Measurements from ENCODE around the gene SLC27A6.

The SLC27A6 gene

DNA sequence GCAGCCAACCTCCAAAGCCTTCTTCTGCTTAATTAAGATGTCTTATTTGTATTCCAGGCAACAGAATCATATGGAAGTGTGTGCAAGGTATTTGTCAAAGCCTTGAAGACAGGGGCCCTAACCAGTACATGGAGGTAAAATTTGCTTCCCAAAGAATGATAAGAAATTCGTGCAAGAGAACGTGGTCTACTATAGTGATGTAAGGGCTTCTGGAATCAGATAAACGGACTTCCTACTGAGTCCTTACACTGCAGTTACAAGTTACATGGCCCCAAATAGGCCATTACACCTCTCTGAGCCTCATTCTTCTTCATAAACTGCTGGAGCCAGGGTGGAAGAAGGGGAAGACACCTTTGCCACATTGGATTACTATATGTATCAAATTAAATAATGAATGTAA, 113.4 kb downstream of the SLC27A6 start:
- Histone ChIP-seq H3K23ac (ENCODE audit: low read depth, low read length, poor library complexity) (no peak overlapping the region), H2BK120ac (ENCODE audit: low read depth, low read length) (no peak overlapping the region), H2BK12ac (ENCODE audit: low read length) (no peak overlapping the region), H2AFZ (ENCODE audit: low read length) (no peak overlapping the region), H4K91ac (ENCODE audit: low read depth, low read length, poor library complexity) (no peak overlapping the region), H3K4me3 (ENCODE audit: low read length in 2 of 2) (no peak overlapping the region), H3K4me2 (ENCODE audit: insufficient read depth, low read length, poor library complexity, severe bottlenecking) (no peak overlapping the region), H3K27ac (replicated peaks; ENCODE audit: low read length) (no peak overlapping the region), H3K18ac (ENCODE audit: low read length) (no peak overlapping the region), H3K79me1 (ENCODE audit: low read depth, low read length) (no peaks in the 10 kb centered on the region), H3K27me3 (ENCODE audit: control insufficient read depth in 3 of 3, insufficient read depth in 3 of 3, low read depth in 1 of 3, low read length in 3 of 3) (no peaks in the 10 kb centered on the region), H3K9ac (ENCODE audit: low read depth, low read length, poor library complexity) (no peak overlapping the region), H2BK15ac (ENCODE audit: low read length) (no peak overlapping the region), H3K4ac (ENCODE audit: low read length) (no peak overlapping the region), H2BK5ac (ENCODE audit: low read length) (no peak overlapping the region), H3K14ac (ENCODE audit: low read length) (no peak overlapping the region), H2AK5ac (ENCODE audit: low read depth, low read length) (no peak overlapping the region), H4K8ac (ENCODE audit: low read depth, low read length) (no peak overlapping the region), H3K9me3 (replicated peaks in 1 of 2; ENCODE audit: control insufficient read depth in 2 of 2, insufficient read depth in 1 of 2, low read depth in 1 of 2, low read length in 2 of 2) (no peaks in the 10 kb centered on the region), H3K4me1 (ENCODE audit: control insufficient read depth in 2 of 2, insufficient read depth in 1 of 2, low read depth in 1 of 2, low read length in 2 of 2) (no peaks in the 10 kb centered on the region), H3K36me3 (replicated peaks in 1 of 2; ENCODE audit: control insufficient read depth in 2 of 2, insufficient read depth in 2 of 2, low read length in 2 of 2) (no peaks in the 10 kb centered on the region)
- DNase-seq (ENCODE audit: low spot score): no peak
- WGBS, 2 donors (ENCODE audit: extremely low coverage in 2 of 2, insufficient read length in 2 of 2, insufficient replicate concordance in 1 of 2): no CpG with 5 or more reads among the region's 3 CpGs

DNA sequence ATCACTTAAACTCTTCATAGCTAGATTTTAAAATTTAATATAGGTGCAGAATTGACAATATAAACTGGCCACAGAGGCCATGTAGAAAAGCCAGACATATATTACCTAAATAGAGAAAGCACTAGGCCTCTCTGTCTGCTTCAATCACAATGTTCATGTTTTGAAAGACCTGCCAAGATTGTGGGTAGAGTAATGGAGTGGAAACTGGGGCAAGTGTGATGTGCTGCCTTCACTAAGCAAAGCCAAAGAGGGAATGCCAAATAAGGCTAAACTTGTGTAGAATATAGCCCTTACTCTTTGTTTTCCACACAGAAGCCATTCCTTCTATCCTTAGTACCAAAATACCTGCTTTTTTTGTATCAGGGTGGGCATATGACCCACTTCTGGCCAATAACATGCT, 114.2 kb downstream of the SLC27A6 start:
- H3K23ac ChIP-seq (ENCODE audit: low read depth, low read length, poor library complexity): no peak overlapping the region
- no peak overlapping the region for H2AK5ac ChIP-seq (ENCODE audit: low read depth, low read length)
- H3K4me2 ChIP-seq (ENCODE audit: insufficient read depth, low read length, poor library complexity, severe bottlenecking): no peak overlapping the region
- H2BK12ac ChIP-seq (ENCODE audit: low read length): no peak overlapping the region
- no peak overlapping the region for H3K27ac ChIP-seq (replicated peaks; ENCODE audit: low read length)
- H3K9me3 ChIP-seq (replicated peaks in 1 of 2; ENCODE audit: control insufficient read depth in 2 of 2, insufficient read depth in 1 of 2, low read depth in 1 of 2, low read length in 2 of 2): no peaks in the 10 kb centered on the region
- no peaks in the 10 kb centered on the region for H3K36me3 ChIP-seq (replicated peaks in 1 of 2; ENCODE audit: control insufficient read depth in 2 of 2, insufficient read depth in 2 of 2, low read length in 2 of 2)
- H3K4ac ChIP-seq (ENCODE audit: low read length): no peak overlapping the region
- H2BK15ac ChIP-seq (ENCODE audit: low read length): no peak overlapping the region
- H3K79me1 ChIP-seq (ENCODE audit: low read depth, low read length): no peaks in the 10 kb centered on the region
- H3K27me3 ChIP-seq (ENCODE audit: control insufficient read depth in 3 of 3, insufficient read depth in 3 of 3, low read depth in 1 of 3, low read length in 3 of 3): no peaks in the 10 kb centered on the region
- DNase-seq (ENCODE audit: low spot score): no peak
- H3K4me1 ChIP-seq (ENCODE audit: control insufficient read depth in 2 of 2, insufficient read depth in 1 of 2, low read depth in 1 of 2, low read length in 2 of 2): no peaks in the 10 kb centered on the region
- H4K8ac ChIP-seq (ENCODE audit: low read depth, low read length): no peak overlapping the region
- H3K9ac ChIP-seq (ENCODE audit: low read depth, low read length, poor library complexity): no peak overlapping the region
- no peak overlapping the region for H2BK5ac ChIP-seq (ENCODE audit: low read length)
- no peak overlapping the region for H4K91ac ChIP-seq (ENCODE audit: low read depth, low read length, poor library complexity)
- no peak overlapping the region for H3K4me3 ChIP-seq (ENCODE audit: low read length in 2 of 2)
- no peak overlapping the region for H2BK120ac ChIP-seq (ENCODE audit: low read depth, low read length)
- H2AFZ ChIP-seq (ENCODE audit: low read length): no peak overlapping the region
- H3K18ac ChIP-seq (ENCODE audit: low read length): no peak overlapping the region
- no peak overlapping the region for H3K14ac ChIP-seq (ENCODE audit: low read length)

DNA sequence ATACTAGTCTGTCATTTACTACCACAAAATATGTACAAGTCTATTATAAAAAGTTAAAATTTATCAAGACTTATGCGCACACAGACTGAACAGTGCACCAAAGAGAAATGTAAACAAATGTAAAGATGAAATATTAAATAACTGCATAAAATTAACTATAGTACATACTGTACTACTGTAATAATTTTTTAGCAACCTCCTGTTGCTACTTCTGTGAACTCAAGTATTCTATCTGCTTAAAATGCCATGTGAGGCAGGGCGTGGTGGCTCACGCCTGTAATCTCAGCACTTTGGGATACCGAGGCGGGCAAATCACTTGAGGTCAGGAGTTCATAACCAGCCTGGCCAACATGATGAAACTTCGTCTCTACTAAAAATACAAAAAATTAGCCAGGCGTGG, 115.5 kb downstream of the SLC27A6 start:
- H3K9me3 ChIP-seq (replicated peaks in 1 of 2; ENCODE audit: control insufficient read depth in 2 of 2, insufficient read depth in 1 of 2, low read depth in 1 of 2, low read length in 2 of 2): no peaks in the 10 kb centered on the region
- H3K14ac ChIP-seq (ENCODE audit: low read length): no peak overlapping the region

DNA sequence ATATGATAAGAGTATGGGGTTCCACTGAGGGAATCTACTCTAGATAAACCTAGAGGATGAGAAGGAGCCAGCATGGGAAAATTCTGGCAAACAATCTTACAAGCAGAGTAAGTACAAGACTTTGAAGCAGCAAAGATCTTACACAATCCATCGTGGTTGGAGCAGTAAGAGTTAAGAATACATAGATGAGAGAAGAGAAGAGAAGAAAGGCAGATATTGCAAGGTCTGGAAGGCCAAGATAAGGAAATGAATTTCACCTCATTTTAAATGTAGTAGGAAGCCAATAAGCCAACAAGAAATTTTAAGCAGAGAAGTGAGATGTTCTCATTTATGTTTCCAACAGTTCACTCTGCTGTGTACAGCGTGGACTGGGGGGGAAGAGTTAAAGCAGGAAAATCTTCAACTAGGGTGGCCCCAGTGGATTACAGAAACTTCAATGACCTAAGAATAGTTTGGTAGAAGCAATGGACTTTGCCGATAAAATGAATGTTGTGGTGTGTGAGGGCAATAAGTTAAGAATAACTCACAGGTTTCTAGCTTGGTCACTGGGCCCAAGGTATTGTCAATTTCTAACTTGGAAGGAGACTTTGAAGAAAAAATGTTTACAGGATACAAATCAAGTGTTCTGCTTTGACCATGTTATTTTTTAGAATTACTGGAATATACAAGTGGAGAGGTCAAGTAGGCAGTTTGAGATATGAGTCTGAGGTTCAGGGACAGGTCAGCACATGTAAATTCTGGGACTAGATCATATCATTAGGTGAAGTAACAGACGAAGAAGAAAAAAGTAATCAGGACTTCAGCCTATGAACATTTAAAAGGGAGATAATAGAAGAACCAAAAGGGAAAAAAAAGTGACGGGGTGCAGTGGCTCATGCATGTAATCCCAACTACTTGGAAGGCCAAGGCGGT, 117.2 kb downstream of the SLC27A6 start:
- no peak overlapping the region for H2BK15ac ChIP-seq (ENCODE audit: low read length)
- H3K4me3 ChIP-seq (ENCODE audit: low read length in 2 of 2): no peak overlapping the region
- no peaks in the 10 kb centered on the region for H3K36me3 ChIP-seq (replicated peaks in 1 of 2; ENCODE audit: control insufficient read depth in 2 of 2, insufficient read depth in 2 of 2, low read length in 2 of 2)
- no peak overlapping the region for H3K4ac ChIP-seq (ENCODE audit: low read length)
- no peak overlapping the region for H4K91ac ChIP-seq (ENCODE audit: low read depth, low read length, poor library complexity)
- no peaks in the 10 kb centered on the region for H3K4me1 ChIP-seq (ENCODE audit: control insufficient read depth in 2 of 2, insufficient read depth in 1 of 2, low read depth in 1 of 2, low read length in 2 of 2)
- H3K9me3 ChIP-seq (replicated peaks in 1 of 2; ENCODE audit: control insufficient read depth in 2 of 2, insufficient read depth in 1 of 2, low read depth in 1 of 2, low read length in 2 of 2): no peaks in the 10 kb centered on the region
- H3K79me1 ChIP-seq (ENCODE audit: low read depth, low read length): no peaks in the 10 kb centered on the region
- WGBS, 2 donors (ENCODE audit: extremely low coverage in 2 of 2, insufficient read length in 2 of 2, insufficient replicate concordance in 1 of 2): no CpG with 5 or more reads among the region's 6 CpGs
- H2BK5ac ChIP-seq (ENCODE audit: low read length): no peak overlapping the region
- no peak overlapping the region for H3K23ac ChIP-seq (ENCODE audit: low read depth, low read length, poor library complexity)
- no peak for DNase-seq (ENCODE audit: low spot score)
- H3K9ac ChIP-seq (ENCODE audit: low read depth, low read length, poor library complexity): no peak overlapping the region
- no peak overlapping the region for H2BK120ac ChIP-seq (ENCODE audit: low read depth, low read length)
- peaks cover 0 to 9% (median 0%) of the 10 kb centered on the region in 3 experiments for H3K27me3 ChIP-seq (ENCODE audit: control insufficient read depth in 3 of 3, insufficient read depth in 3 of 3, low read depth in 1 of 3, low read length in 3 of 3)
- H2AFZ ChIP-seq (ENCODE audit: low read length): no peak overlapping the region
- no peak overlapping the region for H3K14ac ChIP-seq (ENCODE audit: low read length)
- no peak overlapping the region for H3K4me2 ChIP-seq (ENCODE audit: insufficient read depth, low read length, poor library complexity, severe bottlenecking)
- no peak overlapping the region for H2BK12ac ChIP-seq (ENCODE audit: low read length)
- no peak overlapping the region for H3K27ac ChIP-seq (replicated peaks; ENCODE audit: low read length)
- H2AK5ac ChIP-seq (ENCODE audit: low read depth, low read length): no peak overlapping the region
- no peak overlapping the region for H4K8ac ChIP-seq (ENCODE audit: low read depth, low read length)
- no peak overlapping the region for H3K18ac ChIP-seq (ENCODE audit: low read length)

More for the DNA sequence above, 115.5 kb downstream of the SLC27A6 start:
- Histone ChIP-seq H2AFZ (ENCODE audit: low read length) (no peak overlapping the region), H2BK15ac (ENCODE audit: low read length) (no peak overlapping the region), H3K79me1 (ENCODE audit: low read depth, low read length) (no peaks in the 10 kb centered on the region), H3K27ac (replicated peaks; ENCODE audit: low read length) (no peak overlapping the region), H4K91ac (ENCODE audit: low read depth, low read length, poor library complexity) (no peak overlapping the region), H2BK5ac (ENCODE audit: low read length) (no peak overlapping the region), H4K8ac (ENCODE audit: low read depth, low read length) (no peak overlapping the region), H3K4me1 (ENCODE audit: control insufficient read depth in 2 of 2, insufficient read depth in 1 of 2, low read depth in 1 of 2, low read length in 2 of 2) (no peaks in the 10 kb centered on the region), H3K23ac (ENCODE audit: low read depth, low read length, poor library complexity) (no peak overlapping the region), H2BK120ac (ENCODE audit: low read depth, low read length) (no peak overlapping the region), H2BK12ac (ENCODE audit: low read length) (no peak overlapping the region), H3K4me2 (ENCODE audit: insufficient read depth, low read length, poor library complexity, severe bottlenecking) (no peak overlapping the region), H3K9ac (ENCODE audit: low read depth, low read length, poor library complexity) (no peak overlapping the region), H3K18ac (ENCODE audit: low read length) (no peak overlapping the region), H3K4me3 (ENCODE audit: low read length in 2 of 2) (no peak overlapping the region), H3K27me3 (ENCODE audit: control insufficient read depth in 3 of 3, insufficient read depth in 3 of 3, low read depth in 1 of 3, low read length in 3 of 3) (peaks cover 0 to 2% (median 0%) of the 10 kb centered on the region in 3 experiments), H3K4ac (ENCODE audit: low read length) (no peak overlapping the region), H3K36me3 (replicated peaks in 1 of 2; ENCODE audit: control insufficient read depth in 2 of 2, insufficient read depth in 2 of 2, low read length in 2 of 2) (no peaks in the 10 kb centered on the region), H2AK5ac (ENCODE audit: low read depth, low read length) (no peak overlapping the region)
- no CpG with 5 or more reads among the region's 7 CpGs for WGBS, 2 donors (ENCODE audit: extremely low coverage in 2 of 2, insufficient read length in 2 of 2, insufficient replicate concordance in 1 of 2)
- no peak for DNase-seq (ENCODE audit: low spot score)

All from neuronal stem cell (in vitro differentiated cells).